GDM1 (cell line): ENCODE data around the gene PCP4L1.
"Not testable (repeated sequence)": the region's sequence is repeated elsewhere in the genome, so short reads cannot be mapped to it uniquely, and the experiment has no call there.

ENCODE experiments used
- DNase-seq: peaks from one replicate; lab custom pipeline; 2025; lab: John Stamatoyannopoulos, UW

Gene PCP4L1

DNA sequence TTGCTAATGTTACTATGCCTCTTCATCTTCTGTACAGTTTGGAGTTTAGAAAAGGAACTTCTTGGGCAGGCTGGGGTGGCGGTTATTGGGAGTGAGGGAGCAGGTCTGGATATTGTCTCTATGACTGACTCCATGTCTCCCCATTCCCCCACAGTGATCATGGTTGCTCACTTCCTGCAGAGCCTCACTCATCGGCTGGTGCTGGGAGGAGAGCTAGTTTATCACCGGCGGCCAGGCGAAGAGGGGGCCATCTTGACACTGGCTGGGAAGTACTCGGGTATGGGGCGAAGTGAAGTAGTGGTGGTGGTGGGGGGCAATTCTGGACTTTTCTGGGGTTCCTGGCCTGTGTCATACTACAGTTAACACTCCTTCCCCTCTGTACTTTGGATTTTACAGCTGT lies 30.5 kb upstream of the PCP4L1 start:
- DNase-seq = no peak

- DNase-seq = peak; percentile 36
These were observed 28.6 kb upstream of the PCP4L1 start for GRCh38 chr1:161229896-161230295.

GRCh38 chr1:161230762-161231161 lies 27.8 kb upstream of the PCP4L1 start:
- no peak for DNase-seq

- no peak for DNase-seq
These were observed 25.4 kb upstream of the PCP4L1 start for GRCh38 chr1:161233102-161233501.

GRCh38 chr1:161235957-161236775 lies 22.4 kb upstream of the PCP4L1 start:
- no peak for DNase-seq

DNA sequence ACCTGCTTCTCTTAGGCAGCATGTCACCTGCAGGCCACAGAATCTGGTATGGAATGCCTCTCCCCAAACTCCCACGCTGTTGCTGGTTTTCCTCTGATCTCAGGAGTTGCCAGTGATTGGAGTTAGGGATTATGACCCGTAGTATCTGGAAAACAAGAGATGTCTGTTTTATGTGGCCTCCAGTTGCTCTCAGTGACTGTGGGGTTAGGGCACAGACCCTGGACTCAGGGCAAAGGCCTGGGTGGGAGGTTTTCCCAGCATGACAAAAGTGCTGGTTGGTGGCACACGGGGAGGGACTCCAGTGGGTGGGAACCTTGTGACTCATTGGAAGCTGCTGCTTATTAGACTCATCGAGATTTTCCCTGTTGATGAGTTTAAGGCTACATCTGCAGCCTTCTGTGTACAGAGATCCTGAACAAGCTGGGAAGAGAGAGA lies 20.5 kb upstream of the PCP4L1 start, which contains the start of gene NR1I3:
NR1I3 (minus strand) TSS at position 165 of the 435 bp plus-strand sequence. CDS start 1,638 bp downstream, outside the sequence.
- no peak for DNase-seq

DNA sequence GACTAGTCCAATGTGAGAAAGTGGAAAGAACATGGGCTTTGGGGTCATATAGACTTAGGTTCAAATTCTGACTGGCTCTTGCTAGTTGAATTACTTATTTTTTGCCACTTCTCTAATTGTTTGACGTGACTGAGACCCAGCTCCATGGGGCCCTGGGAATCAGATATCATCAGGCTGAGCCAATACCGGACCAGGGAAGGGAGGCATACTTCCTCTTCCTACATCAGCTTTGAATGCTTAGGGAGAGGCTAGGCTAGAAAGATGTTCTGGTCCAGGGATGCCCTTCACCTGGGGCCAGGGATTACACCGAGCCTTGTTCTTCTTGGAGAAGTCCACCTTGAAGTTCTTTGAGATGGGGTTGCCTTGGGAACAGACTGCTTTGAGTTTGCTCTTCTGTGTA lies 16.9 kb upstream of the PCP4L1 start:
- no peak for DNase-seq

- no peak for DNase-seq
These were observed 16.2 kb upstream of the PCP4L1 start for GRCh38 chr1:161242313-161242712.

GRCh38 chr1:161244888-161245287 lies 13.7 kb upstream of the PCP4L1 start:
- DNase-seq = no peak

GRCh38 chr1:161250100-161250499 lies 8.4 kb upstream of the PCP4L1 start:
- not testable (repeated sequence) for DNase-seq

GRCh38 chr1:161250829-161251228 lies 7.7 kb upstream of the PCP4L1 start:
- no peak for DNase-seq

DNA sequence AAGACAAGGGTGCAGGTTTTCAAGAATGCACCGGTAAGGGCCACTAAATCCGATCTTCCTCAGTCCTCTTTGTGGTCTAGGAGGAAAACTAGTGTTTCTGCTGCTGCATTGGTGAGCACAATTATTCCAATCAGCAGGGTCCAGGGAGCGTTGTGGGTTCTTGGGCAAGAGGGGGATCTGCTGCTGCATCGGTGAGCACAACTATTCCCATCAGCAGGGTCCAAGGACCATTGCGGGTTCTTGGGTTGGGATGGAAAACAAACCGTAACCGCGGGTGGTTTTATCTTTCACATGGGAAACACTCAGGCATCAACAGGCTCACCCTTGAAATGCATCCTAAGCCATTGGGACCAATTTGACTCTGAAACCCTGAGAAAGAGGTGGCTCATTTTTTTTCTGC lies 7.0 kb upstream of the PCP4L1 start:
- DNase-seq = no peak

DNA sequence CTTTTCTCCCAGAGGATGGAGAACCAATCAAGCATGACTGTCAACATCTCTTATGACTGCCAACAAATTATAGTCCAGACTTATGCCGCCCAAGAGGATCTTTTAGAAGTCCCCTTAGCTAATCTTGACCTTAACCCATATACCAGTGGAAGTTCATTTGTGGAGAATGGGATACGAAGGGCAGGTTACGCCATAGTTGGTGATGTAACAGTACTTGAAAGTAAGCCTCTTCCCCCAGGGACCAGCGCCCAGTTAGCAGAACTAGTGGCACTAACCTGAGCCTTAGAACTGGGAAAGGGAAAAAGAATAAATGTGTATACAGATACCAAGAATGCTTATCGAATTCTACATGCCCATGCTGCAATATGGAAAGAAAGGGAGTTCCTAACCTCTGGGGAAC lies 3.2 kb upstream of the PCP4L1 start:
- DNase-seq = not testable (repeated sequence)

DNA sequence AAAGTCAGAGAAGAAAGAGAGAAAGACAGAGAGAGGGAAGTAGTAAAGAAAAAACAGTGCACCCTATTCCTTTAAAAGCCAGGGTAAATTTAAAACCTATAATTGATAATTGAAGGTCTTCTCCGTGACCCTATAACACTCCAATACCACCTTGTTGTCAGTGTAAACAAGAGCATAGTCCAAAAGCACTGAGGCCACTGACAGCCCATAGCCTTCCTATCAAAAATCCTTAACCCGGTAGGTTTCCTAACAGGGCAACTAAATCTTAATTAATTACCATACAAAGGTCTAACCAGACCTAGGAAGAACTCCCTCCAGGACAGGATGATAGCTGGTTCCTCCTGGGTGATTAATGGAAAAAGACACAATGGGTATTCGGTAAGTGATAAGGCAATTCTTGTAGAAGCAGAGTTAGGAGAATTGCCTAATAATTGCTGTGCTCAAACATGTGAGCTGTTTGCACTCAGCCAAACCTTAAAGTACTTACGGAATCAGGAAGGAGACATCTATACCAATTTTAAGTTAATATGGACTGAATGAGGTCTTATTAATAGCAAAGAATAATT lies 2.5 kb upstream of the PCP4L1 start:
- DNase-seq = not testable (repeated sequence)

DNA sequence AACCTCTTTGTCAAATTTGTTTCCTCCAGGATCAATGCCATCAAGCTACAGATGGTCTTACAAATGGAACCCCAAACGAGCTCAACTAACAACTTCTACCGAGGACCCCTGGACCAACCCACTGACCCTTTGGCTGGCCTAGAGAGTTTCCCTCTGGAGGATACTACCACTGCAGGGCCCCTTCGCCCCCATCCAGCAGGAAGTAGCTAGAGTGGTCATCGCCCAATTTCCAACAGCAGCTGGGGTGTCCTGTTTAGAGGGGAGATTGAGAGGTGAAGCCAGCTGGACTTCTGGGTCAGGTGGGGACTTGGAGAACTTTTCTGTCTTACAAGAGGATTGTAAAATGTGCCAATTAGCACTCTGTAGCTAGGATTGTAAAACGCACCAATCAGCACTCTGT lies 1.4 kb upstream of the PCP4L1 start:
- DNase-seq = not testable (repeated sequence)

DNA sequence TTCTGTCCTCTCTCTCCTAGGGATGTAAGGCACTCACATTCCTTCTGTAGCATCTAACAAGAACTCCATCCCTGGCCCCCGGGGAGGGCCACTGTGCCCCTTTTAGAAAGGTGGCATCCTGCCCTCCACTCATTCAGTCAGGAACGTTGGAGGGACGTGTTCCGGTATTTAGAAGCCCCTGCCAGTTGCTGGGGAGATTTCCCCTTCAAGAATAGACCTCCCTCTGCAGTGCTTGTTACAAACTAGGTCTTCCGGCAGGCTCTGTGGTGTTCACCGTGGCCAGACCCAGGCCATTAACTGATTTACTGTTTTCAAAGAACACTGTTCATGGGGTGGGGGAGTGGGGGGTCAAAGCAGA lies 779 bp downstream of the PCP4L1 start:
- no peak for DNase-seq

GRCh38 chr1:161259765-161260164 lies 1.2 kb downstream of the PCP4L1 start:
- DNase-seq = no peak

- DNase-seq = no peak
These were observed 2.1 kb downstream of the PCP4L1 start for GRCh38 chr1:161260376-161261260.

DNA sequence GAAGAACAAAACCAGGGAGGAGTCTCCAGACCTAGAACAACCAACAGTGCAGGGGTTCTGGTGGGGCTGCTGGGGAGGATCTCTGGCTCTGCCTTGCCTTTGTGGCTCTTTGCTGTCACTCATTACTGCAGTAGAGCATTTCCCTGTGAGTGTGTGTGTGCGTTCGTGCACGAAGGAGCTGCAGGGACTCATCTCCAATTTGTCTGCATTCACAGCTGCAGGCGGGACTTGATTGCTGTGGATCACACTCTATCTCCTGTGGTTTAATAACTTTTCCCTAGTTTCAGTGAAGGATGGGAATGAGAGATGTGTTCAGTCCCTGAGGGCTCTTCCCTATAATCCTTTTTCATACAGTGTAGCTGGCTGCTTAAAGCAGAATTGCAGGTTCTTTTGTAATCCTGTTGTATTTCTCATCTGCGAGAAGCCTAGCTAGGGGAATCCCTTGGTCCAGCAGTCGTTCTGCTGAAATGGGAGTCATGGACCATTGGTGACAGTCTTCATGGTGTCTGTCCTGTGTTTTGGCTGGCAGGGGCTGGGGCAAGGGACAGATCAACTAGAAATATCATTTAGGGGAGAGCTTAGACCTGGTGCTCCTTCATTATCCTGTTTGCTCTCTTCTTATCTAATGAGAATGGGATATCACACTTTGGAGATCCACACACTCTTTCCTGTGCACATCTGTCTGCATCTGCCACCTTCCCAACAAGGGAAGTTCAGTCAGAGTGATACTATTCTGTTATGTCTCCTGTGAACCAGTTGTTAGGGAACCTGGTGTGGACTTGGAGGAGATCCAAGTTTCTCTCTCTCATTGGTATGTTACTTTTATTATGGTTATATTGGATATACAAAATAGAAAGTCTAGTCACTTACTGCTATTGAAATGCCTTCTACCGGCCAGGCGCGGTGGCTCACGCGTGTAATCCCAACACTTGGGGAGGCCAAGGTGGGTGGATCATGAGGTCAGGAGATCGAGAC lies 3.0 kb downstream of the PCP4L1 start:
- peak; percentile 19 for DNase-seq

DNA sequence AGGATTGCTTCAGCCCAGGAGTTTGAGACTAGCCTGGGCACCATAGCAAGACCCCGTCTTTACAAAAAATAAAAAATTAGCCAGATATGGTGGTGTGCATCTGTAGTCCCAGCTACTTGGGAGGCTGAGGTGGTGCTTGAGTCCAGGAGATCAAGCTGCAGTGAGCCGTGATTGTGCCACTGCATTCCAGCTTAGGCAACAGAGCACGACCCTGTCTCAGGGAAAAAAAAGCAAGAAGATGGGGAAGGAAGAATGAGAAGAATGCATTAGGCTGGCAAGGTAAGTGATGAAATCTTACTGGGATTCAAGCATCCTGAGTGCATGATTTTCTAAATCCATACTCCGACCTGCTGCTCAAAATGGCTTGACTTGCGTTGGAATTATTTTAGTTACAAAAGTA lies 6.8 kb downstream of the PCP4L1 start:
- no peak for DNase-seq

DNA sequence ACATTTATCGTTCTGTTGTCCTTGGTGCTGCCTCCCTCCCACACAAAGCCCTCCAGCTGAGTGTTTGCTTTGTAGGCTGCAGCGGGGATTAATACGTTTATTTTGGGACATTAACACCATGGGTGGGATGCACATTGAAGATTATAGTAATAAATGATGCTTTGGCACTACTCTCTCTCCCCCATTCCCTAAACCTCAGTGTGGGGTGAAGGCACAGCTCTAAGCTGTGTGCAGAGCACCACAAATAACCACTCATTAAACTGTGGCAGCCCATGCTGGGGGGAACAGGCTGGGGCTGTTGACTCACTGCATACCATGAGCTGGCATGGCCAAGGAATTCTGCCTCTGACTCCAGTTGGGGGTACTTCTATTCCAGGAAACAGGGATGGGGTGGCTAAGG lies 7.7 kb downstream of the PCP4L1 start:
- DNase-seq = no peak
